Inflammatory macrophage treated with lipopolysaccharide for 1 hour (primary cell): Measurements from ENCODE around the gene NDEL1.

Source experiments
- DNase-seq, 2 donors: peaks; one replicate each; pipeline ENCODE4 v3.0.0-alpha.2; 2020 to 2022

The NDEL1 gene

GRCh38 chr17:8459107-8459506 lies 23.4 kb downstream of the NDEL1 start:
- no peak for DNase-seq

DNA sequence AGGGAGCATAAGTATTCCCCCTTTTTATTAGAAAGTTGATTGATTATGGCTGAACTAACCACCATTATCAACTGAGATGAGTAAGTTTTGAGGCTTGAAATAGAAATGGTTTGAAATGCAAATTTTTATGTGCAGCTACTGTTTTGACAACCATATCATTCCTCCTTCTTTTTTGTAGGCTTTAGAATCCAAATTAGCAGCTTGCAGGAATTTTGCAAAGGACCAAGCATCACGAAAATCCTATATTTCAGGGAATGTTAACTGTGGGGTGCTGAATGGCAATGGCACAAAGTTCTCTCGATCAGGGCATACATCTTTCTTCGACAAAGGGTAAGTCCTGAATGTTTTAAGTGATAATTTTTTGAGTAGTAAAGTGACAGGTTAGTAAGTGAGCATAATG lies 24.1 kb downstream of the NDEL1 start:
- DNase-seq = no peak

GRCh38 chr17:8462564-8462963 lies 26.9 kb downstream of the NDEL1 start:
- DNase-seq = no peak

- DNase-seq = peak; percentile 86 to 87
Observed at GRCh38 chr17:8463099-8463498, 27.4 kb downstream of the NDEL1 start.

DNA sequence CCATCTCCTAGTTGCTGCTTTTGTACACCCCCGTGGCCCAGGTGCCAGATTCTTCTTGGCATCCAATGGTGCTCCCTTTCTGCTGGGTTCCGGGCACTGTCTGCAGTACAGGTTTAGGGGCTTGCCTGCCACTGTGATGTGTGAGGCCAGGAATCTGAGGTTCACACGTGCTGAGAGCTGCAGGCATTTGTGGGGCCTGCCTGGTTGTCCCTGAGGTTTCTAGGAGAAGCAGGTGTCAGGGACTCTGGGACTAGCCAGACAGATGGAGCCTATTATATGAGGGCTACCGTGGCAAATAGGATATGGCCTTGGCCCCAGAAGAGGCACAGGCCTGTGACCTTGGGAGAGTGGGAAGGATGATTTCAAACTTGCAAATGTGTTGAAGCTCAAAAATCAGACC lies 29.3 kb downstream of the NDEL1 start:
- DNase-seq = no peak

GRCh38 chr17:8465356-8465755 lies 29.7 kb downstream of the NDEL1 start:
- no peak for DNase-seq

- no peak for DNase-seq
Observed at GRCh38 chr17:8465759-8466158, 30.1 kb downstream of the NDEL1 start.

DNA sequence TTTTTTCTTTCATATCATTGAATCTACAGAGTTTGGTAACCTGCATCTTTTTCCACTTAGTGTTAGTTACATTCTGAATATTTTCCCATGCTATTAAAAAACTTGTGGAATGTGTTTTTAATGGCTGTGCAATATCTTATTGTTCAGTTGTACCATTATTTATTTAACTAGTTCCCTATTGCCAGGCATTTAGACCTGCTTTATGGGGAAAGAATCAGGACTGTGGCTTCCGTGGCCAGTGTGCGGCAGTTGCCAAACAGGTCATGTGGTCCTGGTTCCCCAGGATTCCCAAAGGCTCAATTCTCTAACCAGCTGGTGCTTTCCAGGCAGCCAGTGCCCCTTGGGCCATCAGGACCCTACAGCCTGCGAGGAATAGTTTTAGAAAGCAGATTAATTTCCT lies 30.8 kb downstream of the NDEL1 start:
- DNase-seq = peak in 1 of 2 donors; percentile 21

DNA sequence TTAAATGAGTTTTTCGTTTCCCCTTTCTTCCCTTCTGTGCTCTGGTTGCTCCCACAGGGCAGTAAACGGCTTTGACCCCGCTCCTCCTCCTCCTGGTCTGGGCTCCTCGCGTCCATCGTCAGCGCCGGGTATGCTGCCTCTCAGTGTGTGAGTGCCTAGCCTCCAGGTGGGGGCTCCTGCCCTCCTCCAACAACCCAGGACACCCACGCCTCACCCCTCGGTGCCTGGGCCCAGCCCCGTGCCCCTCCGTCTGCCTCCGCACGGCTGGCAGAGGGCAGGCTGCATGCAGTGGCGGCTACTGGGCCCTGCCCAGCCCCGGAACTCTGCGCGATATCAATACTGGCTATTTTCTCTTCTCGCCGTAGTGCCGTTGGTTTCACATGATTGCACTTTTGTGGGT lies 31.2 kb downstream of the NDEL1 start:
- DNase-seq = no peak

DNA sequence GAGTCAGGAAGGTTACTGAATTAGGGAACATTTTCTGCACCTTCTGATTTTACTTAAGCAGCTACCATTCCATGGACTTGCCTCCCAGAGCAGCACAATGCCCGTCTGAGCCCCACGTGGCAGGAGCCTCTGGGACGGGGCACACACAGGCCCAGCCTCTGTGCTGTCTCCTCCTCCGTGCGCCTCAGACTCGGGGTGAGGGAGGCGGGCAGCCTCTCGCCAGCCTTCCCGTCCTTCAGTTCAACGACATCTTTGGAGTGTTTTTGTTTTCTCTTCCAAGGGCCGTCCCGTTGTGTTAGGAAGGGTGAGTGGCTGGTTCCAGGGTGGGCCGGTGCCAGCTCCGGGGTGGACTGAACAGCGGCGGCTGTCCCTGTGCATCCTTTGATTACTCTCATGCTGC lies 31.8 kb downstream of the NDEL1 start:
- DNase-seq = no peak

DNA sequence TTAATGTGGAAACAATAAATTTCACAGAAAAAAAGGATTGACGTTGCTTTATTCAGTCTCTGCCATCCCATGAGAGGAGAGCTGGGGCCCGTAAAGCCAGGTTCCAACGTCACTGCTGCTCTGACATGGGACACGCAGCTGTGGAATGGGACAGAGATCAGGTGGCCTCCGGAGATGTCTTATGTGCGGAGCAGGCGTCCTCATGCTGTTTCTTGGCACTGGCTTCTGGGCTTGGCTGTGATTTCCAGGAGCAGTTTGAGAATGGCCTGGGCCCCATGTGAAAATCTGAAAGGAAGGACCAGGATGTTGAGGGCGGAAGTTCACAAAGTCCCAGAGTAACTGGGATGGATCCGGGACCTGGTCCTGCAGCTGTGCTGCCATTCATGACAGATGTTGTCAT lies 32.4 kb downstream of the NDEL1 start:
- no peak for DNase-seq

GRCh38 chr17:8468980-8469379 lies 33.3 kb downstream of the NDEL1 start:
- no peak for DNase-seq

DNA sequence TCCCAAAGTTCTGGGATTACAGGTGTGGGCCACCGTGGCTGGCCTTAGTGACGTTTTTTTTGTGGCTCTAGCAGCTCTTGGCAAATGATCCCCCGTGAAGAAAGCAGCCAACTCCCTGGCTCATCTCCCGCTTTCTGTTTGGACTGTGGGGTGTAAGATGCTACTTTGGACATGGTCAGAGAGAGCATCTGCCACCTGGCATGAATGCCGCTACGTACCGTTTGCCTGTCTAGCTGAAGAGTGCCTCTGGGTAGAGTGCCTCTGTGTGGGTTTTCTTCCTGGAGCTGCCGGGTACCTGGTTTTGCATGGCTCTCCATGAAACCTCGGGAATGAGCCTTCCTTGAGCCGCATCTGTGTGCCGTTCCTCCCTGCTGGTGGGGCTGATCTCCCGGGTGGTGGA lies 34.3 kb downstream of the NDEL1 start:
- no peak for DNase-seq

GRCh38 chr17:8470447-8471047 lies 34.9 kb downstream of the NDEL1 start:
- DNase-seq = no peak

DNA sequence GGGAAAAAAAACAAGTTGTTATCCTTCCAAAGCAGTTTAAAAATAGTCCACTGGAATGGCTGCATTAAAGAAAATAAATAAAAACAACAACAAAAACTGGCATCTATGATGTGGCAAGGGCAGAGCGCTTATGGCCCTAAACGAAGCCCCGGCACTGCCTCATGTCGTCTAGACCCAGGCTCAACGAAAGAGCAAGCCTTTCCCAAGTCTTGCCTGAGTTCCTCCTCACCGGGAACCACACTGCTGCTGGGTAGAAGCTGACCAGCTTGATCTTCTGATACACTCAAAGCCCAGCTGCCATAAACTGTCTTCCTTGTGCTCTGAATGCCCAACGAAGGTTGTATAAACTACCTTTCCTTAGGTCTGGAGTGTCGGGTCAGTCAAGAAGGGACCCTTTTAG lies 37.0 kb downstream of the NDEL1 start:
- DNase-seq = no peak

- DNase-seq = no peak
Observed at GRCh38 chr17:8473451-8474192, 37.9 kb downstream of the NDEL1 start.

DNA sequence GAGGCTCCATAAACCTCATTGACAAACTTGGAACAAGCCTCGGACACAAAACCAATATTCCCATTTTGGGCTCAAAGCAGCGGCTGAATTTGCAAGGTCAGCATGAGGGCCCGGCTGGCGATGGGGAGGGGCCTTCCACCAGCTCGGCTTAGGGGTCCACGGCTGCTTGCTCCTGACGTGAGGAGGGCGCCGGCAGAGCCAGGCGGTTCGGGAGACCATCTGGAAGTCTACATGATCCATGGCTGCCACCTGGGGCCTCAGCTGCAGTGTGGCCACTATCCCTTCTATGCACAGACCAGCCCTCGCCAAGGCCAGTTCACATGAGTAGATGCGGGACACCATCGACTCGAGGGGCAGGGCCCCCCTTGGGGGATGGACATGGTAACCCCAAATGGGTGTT lies 39.1 kb downstream of the NDEL1 start:
- no peak for DNase-seq

DNA sequence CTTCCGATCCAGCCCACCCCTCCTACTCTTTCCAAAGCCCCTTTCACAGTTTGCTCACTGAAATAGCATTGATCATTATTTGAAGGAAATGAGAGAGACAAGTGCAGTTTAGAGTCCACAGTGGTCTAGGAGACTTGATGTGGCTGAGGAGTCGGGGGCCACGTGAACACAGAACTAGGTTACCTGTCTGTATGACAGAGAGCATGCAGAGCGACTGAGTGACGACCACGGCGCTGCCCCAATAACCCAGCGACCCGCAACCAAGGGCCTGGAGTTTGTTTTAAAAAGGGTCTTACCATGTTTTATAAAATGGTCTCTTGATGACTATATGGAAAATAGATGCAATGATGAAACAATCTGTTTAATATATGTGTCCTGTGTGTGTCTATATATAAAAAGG lies 39.5 kb downstream of the NDEL1 start:
- no peak for DNase-seq

DNA sequence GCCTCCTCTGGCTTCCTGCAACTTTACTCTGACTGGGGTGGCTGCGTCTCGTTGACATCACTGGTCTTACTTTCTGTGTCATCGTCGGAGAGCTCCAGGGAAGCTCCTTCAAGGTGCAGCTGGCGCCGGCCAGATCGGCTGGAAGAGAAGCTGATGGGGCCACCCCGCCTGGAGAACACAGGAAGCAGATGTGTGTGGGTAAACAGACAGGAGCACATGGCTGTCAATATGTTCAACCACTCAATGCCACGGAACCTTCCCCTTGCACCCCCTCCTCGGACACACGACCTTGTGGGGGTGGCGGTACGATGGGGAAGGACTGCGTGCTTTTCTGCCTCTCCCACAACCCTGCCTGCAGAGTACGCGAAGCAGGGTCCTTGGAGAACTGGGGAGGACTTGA lies 40.1 kb downstream of the NDEL1 start:
- no peak for DNase-seq

DNA sequence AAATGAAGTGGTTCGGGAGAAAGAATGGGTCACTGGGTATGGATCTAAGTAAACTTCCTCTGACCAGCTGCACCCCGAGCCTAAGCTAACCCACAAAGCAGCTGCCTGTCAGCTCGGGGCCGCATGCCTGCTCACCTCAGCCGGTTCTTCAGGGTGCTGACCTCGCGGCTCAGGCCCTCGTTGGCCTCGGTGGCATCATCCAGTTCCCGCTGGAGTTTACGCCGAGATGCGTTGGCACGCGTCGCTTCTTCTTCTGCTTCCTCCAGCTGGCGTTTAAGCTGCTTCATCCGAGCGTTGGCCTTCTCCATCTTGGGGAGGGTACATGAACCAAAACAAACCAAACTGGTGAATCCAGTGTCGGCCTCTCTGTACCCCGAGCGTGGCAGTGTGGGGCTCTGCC lies 41.1 kb downstream of the NDEL1 start:
- DNase-seq = no peak

DNA sequence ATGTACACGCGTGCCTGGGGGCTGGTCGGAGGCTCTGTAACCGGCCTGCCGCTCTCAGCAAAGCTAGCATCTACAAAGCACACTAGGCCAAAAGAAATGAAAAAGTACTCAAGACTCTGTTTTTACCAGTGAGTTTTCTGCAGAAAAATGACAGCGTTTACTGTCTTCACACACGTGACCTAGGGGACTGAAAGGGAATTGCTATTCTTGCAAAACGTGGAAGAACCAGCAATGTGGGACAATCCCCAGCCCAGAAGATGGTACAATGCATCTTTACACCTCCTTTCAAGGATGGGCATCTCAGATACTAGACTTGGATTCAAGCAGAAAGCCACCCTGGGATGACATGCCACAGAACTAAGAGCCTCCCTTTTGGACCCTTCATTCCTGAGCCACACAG lies 41.5 kb downstream of the NDEL1 start:
- peak; percentile 47 to 68 for DNase-seq

DNA sequence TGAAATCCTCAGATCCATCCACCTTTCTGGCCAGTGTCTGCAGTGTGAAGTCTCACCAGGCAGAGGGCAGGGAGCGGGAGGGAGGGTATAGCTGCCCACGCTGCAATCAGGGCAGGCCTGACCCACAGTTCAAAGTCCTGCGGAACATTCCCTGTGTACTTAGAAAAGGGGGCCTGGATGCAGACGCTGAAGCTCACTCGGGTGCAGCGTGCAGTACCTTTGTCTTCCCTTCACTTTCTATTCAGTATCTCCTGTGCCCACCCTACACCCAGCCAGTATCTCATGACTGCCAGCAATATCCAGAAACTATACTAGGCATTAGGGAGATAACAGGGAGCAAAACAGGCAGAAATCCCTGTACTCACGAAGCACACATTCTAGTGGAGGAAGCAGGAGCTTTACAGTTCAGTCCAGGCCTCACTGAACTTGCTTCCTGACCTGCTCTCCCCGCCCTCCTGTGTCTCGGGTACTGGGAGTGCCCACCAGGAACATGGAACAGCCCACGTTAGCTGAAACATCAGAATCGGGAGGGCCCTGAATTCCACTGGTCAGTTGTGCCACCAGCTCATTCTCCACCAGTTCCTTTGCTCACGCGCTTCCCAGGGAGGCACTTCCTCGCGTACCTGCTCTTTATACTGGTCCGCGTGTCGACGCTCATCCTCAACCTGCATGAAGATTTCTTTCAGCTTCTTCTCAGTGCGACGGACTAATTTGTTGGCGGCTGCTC lies 42.2 kb downstream of the NDEL1 start:
- DNase-seq = no peak

DNA sequence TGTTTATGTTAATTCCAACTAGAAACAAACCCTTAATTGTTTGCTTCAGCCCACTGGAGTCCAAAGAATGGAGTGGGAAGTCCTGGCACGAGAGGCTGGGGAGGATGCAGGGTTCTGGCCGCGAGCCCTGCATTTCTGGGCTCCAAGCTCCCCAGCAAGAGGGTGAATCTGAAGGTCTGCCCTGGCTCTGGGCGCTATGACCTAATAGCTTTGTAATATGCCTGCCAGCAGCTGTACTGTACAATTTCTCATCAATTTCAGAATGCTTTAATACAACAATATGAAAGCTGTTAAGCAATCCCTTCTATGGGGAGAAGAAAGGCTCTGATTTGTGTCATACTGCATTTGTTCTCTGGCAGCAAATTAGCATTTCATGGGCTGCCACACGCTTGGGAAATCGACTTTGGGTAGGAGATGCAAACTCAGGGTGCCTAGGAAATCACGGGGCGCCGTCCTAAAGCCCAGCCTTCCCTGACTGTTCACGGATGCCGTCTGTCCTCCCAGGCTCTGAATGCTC lies 43.8 kb downstream of the NDEL1 start:
- no peak for DNase-seq
